ENCODE data around the gene RS1.

The RS1 gene

DNA sequence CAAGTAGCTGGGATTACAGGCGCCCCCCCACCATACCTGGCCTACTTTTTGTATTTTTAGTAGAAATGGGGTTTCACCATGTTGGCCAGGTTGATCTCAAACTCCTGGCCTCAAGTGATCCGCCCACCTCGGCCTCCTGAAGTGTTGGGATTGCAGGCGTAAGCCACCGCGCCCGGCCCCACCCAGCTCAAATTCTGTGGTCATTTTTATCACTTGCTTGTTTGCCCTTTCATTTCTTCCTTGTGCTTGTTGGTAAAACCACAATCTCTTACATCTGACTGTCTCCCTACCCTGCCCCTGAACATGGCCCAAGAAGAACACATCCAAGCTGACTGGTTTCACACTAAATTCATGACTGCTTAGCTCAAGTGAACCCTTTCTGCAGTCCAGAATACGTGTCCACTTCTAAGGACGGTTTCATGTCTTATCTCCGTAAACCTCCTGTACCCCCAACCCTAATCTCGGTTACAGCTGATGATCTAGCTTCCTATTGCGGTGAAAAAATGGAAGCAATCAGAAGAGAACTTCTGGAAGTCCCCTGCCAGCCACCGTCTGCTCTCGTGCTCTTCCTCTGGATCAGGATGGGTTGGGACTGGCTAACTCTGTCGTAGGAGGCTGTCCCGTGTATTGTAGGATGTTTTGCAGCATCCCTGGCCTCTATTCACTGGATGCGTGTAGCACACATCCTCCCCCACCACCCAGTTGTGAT lies 5.4 kb upstream of the RS1 start:
- ATAC-seq (no peak), DNase-seq (no peak)
- Mint-ChIP-seq H3K4me1 (peaks cover 15% of the 10 kb centered on the region), H3K4me3 (no peak overlapping the region), H3K27me3 (no peaks in the 10 kb centered on the region), H3K9me3 (no peaks in the 10 kb centered on the region), H3K27ac (no peak overlapping the region)

DNA sequence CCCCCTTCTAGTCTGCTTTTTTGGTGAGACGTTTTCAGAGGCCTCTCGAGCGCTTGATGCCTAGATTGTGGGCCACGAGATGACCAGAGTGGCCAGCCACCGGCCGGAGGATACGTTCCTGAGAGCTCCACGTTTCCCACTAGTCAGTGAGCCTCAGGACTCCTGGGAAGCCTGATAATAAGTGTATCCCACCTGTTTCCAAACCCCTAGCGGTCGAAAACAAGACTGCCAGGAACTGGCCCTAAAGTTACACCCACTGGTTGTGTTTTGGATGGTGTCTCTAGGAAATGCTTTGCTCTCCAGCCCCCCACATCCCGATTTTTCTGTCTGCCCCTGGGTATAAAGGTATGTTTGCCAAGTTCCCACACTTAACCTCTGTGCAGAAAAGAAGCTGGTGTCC lies 4.6 kb upstream of the RS1 start:
- Mint-ChIP-seq H3K4me3 (no peak overlapping the region), H3K27me3 (no peaks in the 10 kb centered on the region), H3K9me3 (no peaks in the 10 kb centered on the region), H3K4me1 (peaks cover 15% of the 10 kb centered on the region), H3K27ac (no peak overlapping the region)
- ATAC-seq (no peak), DNase-seq (no peak)

DNA sequence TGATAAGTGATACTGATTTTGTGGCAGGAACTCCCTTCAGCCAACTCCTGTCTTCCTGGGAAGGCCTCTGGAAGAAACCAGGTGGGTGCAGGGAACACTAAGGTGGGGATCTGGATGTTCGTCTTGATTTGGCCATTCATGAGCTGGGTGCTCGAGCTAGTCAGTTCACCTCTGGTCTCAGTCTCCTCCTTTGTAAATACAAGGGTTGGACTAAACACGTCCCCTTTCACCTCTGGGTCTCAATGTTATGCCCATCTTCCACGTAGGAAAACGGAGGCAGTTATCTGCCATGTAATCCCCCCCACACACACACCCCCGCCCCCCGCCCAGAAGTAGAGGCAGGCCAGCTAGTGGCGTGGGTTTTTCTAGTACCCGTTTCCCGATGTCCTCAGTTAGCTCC lies 4.1 kb upstream of the RS1 start:
- H3K27me3 Mint-ChIP-seq, result no peaks in the 10 kb centered on the region
- ATAC-seq (no peak), DNase-seq (no peak)
- peak overlapping the region in 1 of 2 donors; percentile 63 for H3K27ac Mint-ChIP-seq
- H3K4me3 Mint-ChIP-seq, result peak overlapping the region; percentile 37 to 61
- no peaks in the 10 kb centered on the region for H3K9me3 Mint-ChIP-seq
- peaks cover 15% of the 10 kb centered on the region for H3K4me1 Mint-ChIP-seq

DNA sequence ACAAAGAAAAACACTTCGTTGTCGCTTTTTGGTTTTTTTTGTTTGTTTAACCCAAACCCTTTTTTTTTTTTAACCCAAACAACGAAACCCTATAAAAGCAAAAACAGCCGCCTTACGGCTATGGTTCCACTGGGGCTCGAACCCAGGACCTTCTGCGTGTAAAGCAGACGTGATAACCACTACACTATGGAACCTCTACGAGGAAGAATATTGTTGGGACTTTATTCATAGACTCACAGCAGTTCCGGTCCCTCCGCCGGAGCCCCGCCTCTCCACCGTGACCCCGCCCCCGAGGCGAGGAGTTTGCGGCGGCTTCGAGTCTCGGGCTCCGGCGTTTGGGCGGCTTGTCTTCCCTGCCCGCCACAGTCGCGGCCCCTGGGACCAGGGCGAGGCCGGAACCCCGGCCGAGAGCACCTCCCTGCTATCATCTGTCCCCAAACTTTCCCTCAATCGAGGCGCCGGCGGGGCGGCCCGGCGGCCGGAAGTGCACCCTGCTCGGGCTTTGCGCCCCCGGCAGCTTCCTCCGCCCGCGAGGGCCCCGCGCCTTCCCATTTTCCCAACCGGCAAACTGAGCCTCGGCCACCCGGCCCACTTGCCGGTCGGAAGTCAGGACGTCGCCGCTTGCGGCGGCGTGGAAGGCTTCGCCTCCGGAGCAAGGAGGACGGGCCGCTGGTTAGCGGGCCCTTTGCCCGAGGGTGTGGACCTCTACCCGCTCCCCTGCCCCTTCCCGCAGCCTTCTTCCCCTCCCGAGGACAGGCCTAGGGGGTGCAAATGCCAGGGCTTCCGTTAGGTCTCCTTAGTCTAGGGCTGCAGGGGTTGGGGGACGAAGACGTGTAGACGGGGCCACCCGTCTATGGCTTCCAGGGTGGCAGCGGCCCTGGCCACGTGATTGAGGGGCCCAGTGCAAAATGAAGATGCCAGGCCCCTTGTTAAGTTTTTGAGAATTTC lies 3.2 kb upstream of the RS1 start:
- peak; percentile 86 for ATAC-seq

DNA sequence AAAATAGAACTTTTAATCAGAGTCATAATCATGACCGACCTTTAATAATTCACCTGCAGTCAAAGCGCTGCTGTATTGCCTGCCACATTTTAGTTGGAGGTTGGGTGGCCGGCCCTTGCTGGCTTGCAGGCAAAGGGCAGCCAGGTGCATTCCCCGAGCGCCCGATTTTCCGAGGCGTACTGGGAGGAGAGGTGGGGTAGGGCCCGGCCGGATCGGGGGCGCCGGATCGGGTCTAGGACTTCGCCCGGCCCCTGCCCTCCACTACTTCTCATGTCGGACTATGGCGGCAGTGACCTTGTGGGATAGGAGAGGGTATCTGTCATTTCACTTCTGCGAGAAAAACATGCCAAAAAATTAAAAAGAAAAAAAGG lies 2.5 kb upstream of the RS1 start:
- DNase-seq (peak; percentile 19 to 23), ATAC-seq (peak; percentile 44)
- Mint-ChIP-seq H3K4me1 (peaks cover 15% of the 10 kb centered on the region), H3K27ac (peak overlapping the region; percentile 33 to 98), H3K27me3 (no peaks in the 10 kb centered on the region), H3K4me3 (peak overlapping the region; percentile 74 to 82), H3K9me3 (no peaks in the 10 kb centered on the region)

More for the DNA sequence above, 3.2 kb upstream of the RS1 start:
- H3K27me3 Mint-ChIP-seq, result no peaks in the 10 kb centered on the region
- peak; percentile 82 to 84 for DNase-seq
- H3K4me1 Mint-ChIP-seq, result peaks cover 15% of the 10 kb centered on the region
- peak overlapping the region; percentile 89 to 98 for H3K27ac Mint-ChIP-seq
- H3K9me3 Mint-ChIP-seq, result no peaks in the 10 kb centered on the region
- H3K4me3 Mint-ChIP-seq, result peak overlapping the region; percentile 74 to 82

DNA sequence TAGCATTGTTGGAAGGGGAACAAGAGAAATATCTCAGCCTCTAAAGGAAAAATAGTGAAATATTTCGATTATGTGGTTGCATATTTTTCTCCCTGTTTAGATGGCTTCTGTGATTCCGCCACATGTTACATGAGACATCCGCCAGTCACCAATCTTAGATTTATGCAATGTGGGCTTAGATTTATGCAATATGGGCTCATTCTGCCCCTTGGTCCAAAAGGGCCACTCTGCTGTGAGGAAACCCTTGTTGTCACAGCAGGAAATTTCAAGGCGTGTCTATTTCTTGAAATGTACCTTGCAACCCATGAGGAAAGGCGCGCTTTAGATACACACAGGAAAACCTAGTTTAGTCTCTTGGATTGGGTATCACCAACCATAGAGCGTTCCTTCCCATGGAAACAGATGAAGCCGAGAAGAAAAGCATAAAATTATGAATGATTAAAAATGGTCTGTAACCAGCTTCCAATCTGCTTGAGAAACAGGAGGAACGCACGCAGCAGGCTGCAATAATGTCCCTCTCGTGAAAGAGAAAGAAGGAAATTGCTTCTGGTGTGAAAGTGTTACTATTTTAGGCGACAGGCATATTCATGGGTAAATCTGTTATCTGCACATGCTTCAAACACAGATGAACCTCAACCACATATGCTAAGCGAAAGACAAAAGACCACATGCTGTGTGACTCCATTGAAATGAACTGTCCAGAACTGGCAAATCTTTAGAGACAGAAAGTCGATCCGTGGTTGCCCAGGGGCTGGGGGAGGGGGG lies 3.7 kb downstream of the RS1 start:
- peaks cover 0 to 6% of the 10 kb centered on the region in 2 donors for H3K9me3 Mint-ChIP-seq
- DNase-seq, result no peak
- no peaks in the 10 kb centered on the region for H3K27me3 Mint-ChIP-seq
- no peak for ATAC-seq
- H3K4me3 Mint-ChIP-seq, result peak overlapping the region; percentile 13 to 26
- peaks cover 8% of the 10 kb centered on the region for H3K4me1 Mint-ChIP-seq
- H3K27ac Mint-ChIP-seq, result peak overlapping the region in 1 of 2 donors; percentile 63

DNA sequence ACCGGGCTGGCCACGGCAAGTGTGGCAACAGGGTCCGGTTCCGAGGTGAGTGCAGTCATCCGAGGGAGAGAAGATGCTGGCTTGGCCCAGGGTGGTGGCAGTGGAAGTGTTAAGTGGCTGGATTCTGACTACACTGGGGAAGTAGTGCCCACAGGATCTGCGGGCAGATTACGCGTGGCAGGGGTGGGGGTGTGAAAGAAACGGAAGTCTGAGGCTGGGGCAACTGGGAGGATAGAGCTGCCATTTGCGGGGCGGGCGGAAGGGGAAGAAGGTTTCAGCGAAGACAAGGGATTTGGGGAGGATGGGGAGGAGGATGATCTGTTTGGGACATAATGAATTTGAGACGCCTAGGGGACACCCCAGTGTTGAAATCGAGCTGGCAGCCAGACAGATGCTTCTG lies 5.3 kb downstream of the RS1 start:
- Mint-ChIP-seq H3K27ac (peak overlapping the region in 1 of 2 donors; percentile 86), H3K27me3 (no peaks in the 10 kb centered on the region), H3K4me3 (no peak overlapping the region), H3K9me3 (peaks cover 0 to 6% of the 10 kb centered on the region in 2 donors), H3K4me1 (peaks cover 8% of the 10 kb centered on the region)
- ATAC-seq (no peak), DNase-seq (no peak)

DNA sequence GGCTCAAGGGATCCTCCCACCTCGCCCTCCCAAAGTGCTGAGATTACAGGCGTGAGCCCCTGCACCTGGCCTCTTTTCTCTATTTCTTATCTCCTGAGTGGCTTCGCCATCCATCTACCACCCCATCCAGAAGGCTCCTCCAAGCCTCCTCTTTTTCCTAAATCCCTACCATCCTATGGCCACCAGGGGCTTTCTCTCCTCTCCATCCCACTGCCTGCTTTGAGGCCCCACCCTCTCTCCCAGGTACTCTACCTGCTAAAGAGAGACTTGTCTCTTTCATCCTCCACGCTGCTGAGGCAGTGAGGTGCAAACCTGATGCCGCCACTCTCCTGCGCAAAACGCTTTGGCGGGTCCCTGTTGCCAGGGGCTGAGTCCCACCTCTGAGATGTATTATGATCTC lies 7.0 kb downstream of the RS1 start:
- peaks cover 8% of the 10 kb centered on the region for H3K4me1 Mint-ChIP-seq
- no peaks in the 10 kb centered on the region for H3K27me3 Mint-ChIP-seq
- peak overlapping the region in 1 of 2 donors; percentile 82 for H3K27ac Mint-ChIP-seq
- H3K4me3 Mint-ChIP-seq, result no peak overlapping the region
- peaks cover 0 to 6% of the 10 kb centered on the region in 2 donors for H3K9me3 Mint-ChIP-seq
- DNase-seq (no peak), ATAC-seq (no peak)

DNA sequence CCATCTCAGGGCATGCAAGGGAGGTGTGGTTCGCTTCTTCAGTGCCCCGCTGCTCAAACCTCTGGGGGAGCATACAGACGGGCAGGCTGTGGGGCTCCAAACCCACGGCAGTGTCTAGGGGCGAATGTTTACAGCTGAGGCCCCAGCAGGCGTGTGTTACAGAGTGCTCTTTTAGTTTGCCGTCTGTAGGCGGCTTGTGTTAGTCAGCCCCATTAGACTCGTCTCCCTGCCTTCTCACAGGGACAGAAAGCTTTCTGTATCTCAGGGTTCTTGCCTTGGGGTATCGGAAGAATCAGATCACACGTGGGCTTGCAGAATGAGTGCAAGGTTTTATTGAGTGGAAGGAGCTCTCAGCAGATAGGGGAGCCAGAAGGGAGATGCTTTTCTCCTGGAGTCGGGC lies 10.6 kb downstream of the RS1 start:
- DNase-seq (no peak), ATAC-seq (no peak)
- H3K27ac Mint-ChIP-seq, result no peak overlapping the region
- H3K4me1 Mint-ChIP-seq, result no peaks in the 10 kb centered on the region
- no peaks in the 10 kb centered on the region for H3K27me3 Mint-ChIP-seq
- peaks cover 0 to 6% of the 10 kb centered on the region in 2 donors for H3K9me3 Mint-ChIP-seq
- no peak overlapping the region for H3K4me3 Mint-ChIP-seq

DNA sequence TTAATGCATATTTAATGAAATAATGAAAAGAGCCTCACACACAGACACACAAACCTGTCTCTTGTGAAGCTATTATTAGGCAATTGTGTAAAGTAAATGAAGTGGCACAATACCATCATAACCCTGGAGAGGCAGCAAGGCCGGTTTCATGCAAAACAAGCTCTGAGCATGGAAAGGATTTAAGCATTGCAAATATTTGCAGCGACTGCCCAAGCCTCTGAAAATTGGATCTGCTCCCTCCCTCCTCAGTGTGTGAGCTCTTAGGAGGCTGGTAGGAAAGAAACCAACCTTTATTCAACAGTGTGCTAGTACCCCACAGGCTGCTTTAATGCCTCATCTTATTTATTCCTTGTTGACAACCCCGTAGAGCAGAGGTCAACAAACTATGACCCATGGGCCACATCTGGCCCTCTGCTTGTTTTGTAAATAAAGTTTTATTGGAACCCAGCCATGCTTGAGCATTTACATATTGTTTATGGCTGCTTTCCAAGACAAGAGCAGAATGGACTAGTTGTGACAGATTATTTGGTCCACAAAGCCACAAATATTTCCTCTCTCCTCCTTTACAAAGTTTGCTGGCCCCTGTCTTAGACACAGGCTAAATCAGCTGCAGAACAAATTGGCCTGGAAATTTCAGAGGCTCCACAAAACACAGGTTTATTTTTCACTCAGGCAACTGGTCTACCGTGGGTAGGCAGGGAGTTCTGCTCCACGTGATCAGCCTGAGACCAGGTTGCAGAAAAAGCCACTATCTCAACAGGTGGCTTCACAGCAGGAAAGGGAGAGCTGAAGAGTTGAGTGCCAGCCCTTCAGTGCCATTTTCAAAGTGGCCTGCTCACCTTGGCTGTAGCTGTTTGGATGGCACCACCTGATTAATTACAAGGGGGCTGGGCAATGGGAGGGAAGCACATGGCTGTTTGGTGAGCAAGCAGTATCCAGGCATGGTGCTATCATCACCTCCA lies 16.8 kb downstream of the RS1 start:
- no peak overlapping the region for H3K27ac Mint-ChIP-seq
- ATAC-seq, result no peak
- H3K27me3 Mint-ChIP-seq, result no peaks in the 10 kb centered on the region
- H3K4me3 Mint-ChIP-seq, result no peak overlapping the region
- no peak for DNase-seq
- H3K4me1 Mint-ChIP-seq, result no peaks in the 10 kb centered on the region
- H3K9me3 Mint-ChIP-seq, result no peaks in the 10 kb centered on the region

DNA sequence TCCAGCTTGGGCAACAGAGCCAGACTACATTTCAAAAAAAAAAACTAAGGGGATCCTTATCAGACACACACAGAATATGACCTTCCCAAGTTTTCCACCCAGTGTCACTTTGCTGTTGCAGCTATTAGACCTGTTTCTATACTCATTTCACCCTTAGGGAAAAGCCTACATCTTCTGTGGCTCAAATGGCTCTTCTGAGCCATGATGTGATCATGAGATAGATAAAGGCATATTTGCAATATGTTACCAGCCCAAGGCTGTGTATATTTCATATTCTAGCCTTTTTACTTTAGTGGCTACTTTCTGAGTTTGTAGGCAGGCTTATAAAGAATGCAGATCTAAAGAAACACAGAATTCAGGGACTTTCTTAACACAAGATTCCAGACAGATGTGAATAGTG lies 19.3 kb downstream of the RS1 start:
- DNase-seq (no peak), ATAC-seq (no peak)
- no peak overlapping the region for H3K4me3 Mint-ChIP-seq
- no peaks in the 10 kb centered on the region for H3K9me3 Mint-ChIP-seq
- H3K27ac Mint-ChIP-seq, result no peak overlapping the region
- H3K4me1 Mint-ChIP-seq, result no peaks in the 10 kb centered on the region
- H3K27me3 Mint-ChIP-seq, result no peaks in the 10 kb centered on the region

DNA sequence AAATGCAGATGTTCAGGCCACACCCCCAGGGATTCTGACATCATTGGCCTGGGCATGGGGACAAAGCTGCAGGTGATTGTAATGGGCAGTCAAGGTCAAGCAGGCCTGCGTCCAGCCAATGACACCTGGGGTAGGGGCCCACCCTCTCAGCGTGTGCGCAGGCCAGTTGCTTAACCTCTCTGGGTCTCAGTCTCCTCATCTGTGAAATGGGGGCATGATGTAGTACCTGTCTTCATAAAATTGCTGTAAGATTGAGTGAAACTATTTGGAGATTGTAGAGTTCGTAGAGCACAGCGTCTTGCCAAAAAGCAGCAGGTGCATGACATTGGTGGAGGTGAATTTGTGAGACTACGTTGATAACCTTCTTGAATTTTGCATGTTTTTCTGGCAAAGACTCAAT lies 21.2 kb downstream of the RS1 start:
- DNase-seq (no peak), ATAC-seq (no peak)
- Mint-ChIP-seq H3K27ac (no peak overlapping the region), H3K27me3 (no peaks in the 10 kb centered on the region), H3K4me1 (no peaks in the 10 kb centered on the region), H3K9me3 (no peaks in the 10 kb centered on the region), H3K4me3 (no peak overlapping the region)

DNA sequence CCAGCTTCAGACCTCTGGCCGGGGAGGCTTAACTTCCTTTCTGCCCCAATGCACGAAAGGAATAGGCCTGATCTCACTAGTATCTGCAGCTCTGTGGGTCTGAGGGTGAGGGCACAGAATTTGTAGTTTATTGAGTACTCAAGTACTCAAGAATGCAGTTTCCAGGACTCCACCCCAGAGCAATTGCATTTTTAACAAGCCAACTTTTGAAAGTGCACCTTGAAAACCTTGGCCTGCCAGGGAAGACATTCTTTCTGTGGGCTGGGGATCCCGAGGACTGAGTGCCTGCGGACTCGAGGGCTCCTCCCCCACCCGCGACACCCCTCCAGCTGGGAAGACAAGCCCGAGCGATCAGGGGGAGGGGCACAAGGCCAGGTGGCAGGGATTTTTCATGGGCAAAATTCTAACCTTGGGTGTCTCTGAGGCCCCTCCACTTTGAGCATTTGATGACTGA lies 22.4 kb downstream of the RS1 start:
- H3K9me3 Mint-ChIP-seq, result no peaks in the 10 kb centered on the region
- H3K4me1 Mint-ChIP-seq, result no peaks in the 10 kb centered on the region
- no peak overlapping the region for H3K27ac Mint-ChIP-seq
- no peak for DNase-seq
- ATAC-seq, result no peak
- H3K27me3 Mint-ChIP-seq, result no peaks in the 10 kb centered on the region
- no peak overlapping the region for H3K4me3 Mint-ChIP-seq

DNA sequence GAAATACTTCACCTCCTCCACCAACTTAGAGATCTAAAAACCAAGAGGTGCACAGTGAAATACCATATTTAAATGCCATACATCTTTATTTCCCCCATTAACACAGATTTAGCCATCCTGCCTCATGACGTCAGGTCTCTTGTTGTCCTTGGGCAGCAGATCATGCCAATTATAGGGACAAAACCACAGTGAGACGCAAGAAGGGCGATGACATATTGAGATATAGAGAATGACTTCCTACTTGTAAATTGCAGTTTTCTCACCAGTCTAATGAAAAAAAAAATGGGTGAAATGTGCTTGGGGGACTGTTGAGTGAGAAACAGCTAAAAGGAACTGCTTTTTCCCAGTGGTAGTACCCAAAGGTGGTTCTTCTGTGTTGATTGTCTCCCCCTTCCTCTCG lies 24.3 kb downstream of the RS1 start:
- H3K27ac Mint-ChIP-seq, result no peak overlapping the region
- DNase-seq, result no peak
- H3K4me1 Mint-ChIP-seq, result no peaks in the 10 kb centered on the region
- no peaks in the 10 kb centered on the region for H3K27me3 Mint-ChIP-seq
- H3K9me3 Mint-ChIP-seq, result no peaks in the 10 kb centered on the region
- ATAC-seq, result no peak
- H3K4me3 Mint-ChIP-seq, result no peak overlapping the region

DNA sequence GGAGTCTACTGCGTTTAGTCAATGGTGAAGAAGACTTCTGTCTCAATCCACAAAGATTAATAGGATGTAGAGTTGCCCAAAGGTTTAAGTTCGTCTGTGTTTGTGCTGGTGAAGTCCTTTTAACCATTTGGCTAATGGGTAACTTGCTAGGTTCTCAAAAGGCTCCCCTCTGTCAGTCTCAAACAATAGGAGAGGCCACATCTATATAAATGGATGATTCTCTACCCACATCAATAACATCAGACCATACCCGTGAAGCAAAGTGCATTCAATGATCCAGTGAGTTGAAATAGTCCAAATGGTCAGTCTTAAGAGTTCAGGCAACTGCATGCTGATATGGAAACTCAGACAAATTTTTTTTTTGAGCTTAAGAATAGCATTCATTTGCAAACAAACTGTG lies 28.1 kb downstream of the RS1 start:
- Mint-ChIP-seq H3K4me1 (no peaks in the 10 kb centered on the region), H3K4me3 (no peak overlapping the region), H3K27ac (no peak overlapping the region), H3K27me3 (no peaks in the 10 kb centered on the region), H3K9me3 (no peaks in the 10 kb centered on the region)
- DNase-seq (no peak), ATAC-seq (no peak)
